ENCODE data around the gene ANKRD34C. TPM values are rescaled to one million over a fixed set of nuclear protein-coding genes. Genes with fewer than 3 reads are reported as not detected.

Gene ANKRD34C
- under 1 TPM in 3 of 9 donors, not detected in 6; 0.04 to 0.14 (median 0.11) TPM for total RNA-seq
- under 1 TPM; under 0.01 to 0.11 (median 0.08) TPM for polyA plus RNA-seq
- long read RNA-seq, donor 1 = 0 reads
- long read RNA-seq, donor 2 = 0 reads
- long read RNA-seq, donor 3 = 0 reads
- long read RNA-seq, donor 4 = 0 reads
- long read RNA-seq, donor 5 = 0 reads
- long read RNA-seq, donor 6 = 0 reads
- long read RNA-seq, donor 7 = 0 reads
- long read RNA-seq, donor 8 = 0 reads
- long read RNA-seq, donor 9 = 0 reads
- long read RNA-seq, donor 10 = 0 reads

DNA sequence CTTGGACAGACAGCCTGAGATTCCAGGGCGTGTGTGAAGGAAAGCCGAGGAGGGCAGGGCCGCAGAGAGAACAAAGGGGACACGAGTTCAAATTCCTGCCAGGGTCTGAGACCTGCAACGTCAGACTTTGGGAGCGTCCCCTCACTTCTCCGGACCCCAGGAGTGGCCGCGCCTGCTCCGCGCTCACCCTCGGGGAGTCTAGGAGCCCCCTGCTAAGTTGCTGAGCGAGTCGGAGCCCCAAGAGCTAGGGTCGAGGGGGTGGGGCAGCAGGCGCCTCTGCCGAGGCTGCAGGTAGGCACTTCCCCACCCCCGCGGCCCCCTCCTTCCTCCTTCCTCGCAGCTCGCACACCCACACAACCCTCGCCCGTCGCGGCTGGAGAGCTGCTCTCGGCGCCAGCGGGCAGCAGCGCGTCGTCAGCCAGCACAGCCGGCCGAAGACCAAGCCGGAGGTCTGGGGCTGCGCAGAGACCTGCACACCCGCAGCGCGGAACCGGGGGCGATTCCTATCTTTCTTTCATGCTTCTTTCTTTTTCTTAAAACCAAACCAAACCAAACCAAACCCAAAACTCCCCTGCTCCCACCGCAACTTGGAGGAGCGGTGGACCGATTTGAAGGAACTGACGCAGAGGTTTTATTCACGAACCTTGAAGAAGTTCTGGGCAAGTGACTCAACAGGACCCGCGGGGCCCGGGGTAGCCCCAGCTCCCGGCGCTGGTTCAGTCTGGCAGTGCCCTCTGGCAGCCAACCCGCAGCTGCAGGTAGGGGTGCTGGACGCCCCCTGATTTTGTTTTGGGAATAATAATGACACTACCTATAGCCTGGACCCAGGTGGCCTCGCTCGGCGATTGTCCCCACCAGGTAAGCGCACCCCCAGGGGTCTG lies at the start of gene ANKRD34C:
Gene ANKRD34C, plus strand, starts transcription at position 352 of the 881 bp plus-strand sequence. CDS start 10,563 bp downstream, outside the sequence.
- TF ChIP-seq POLR2A (IDR thresholded peaks at IDR 0.05) = no peak
- TF ChIP-seq CTCF (IDR thresholded peaks at IDR 0.05) = no peak
- Histone ChIP-seq H3K36me3 (replicated peaks in 1 of 2) (no peaks in the 10 kb centered on the region), H3K27me3 (peaks cover 31% of the 10 kb centered on the region), H3K4me3 (no peak within 1 kb of the TSS), H3K9me3 (replicated peaks in 1 of 3) (no peaks in the 10 kb centered on the region), H3K27ac (no peak within 1 kb of the TSS), H3K4me1 (replicated peaks in 1 of 2) (no peaks in the 10 kb centered on the region)
- 5 to 10% (median 7%) methylated on average over 21 to 56 of the region's 56 CpGs for WGBS, 4 donors
- intact Hi-C loops (cut with DNase I) = no loop called here
- no peak for DNase-seq

DNA sequence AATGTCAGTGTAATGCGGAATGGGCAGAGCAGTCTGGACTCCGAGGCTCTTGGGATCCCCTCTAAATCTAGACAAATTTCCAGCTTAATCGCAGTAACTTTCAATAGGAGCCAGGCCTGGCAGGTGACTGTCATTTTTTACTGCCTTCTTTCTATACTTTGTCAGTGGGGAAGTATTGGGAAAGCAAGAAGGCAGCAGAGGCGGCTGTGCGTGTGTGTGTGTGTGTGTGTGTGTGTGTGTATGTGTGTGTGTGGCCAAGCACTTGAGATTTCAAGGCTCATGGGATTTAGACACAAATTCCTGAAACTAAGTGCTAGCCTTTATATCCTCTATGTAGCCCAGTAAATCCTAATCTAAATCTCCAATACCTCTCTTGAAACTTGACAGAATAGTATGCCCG lies 49.3 kb upstream of the ANKRD34C start:
- intact Hi-C loops (cut with DNase I) = no loop called here
- Histone ChIP-seq H3K27me3 (no peaks in the 10 kb centered on the region), H3K4me1 (replicated peaks in 1 of 2) (no peaks in the 10 kb centered on the region), H3K27ac (no peak overlapping the region), H3K4me3 (no peak overlapping the region), H3K9me3 (replicated peaks in 1 of 3) (peaks cover 0 to 7% (median 0%) of the 10 kb centered on the region in 3 donors), H3K36me3 (replicated peaks in 1 of 2) (no peaks in the 10 kb centered on the region)
- DNase-seq = no peak
- WGBS, 4 donors = 63 to 75% (median 71%) methylated on average over 6 of the region's 6 CpGs
- no peak for TF ChIP-seq CTCF (IDR thresholded peaks at IDR 0.05)
- no peak for TF ChIP-seq POLR2A (IDR thresholded peaks at IDR 0.05)

DNA sequence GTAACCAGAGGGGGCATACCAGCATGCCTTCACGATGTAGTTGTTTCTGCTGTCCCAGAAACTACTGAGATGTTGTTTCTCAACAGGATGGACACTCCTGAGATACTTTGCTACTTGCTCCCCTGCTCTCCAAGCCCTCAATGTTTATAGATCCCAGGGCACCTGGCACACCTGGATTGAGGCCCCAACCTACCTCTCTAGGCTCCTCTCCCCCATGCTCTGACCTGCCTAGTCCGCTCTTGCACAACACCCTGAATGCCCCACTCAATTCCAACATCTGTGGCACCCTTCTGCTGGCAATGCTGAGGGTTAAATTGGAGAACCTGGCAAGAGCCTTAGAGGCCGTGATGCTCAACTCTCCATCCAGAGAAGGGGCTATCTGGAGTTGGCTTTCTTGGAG lies 42.5 kb upstream of the ANKRD34C start:
- WGBS, 4 donors = 61 to 73% (median 71%) methylated on average over 3 of the region's 3 CpGs
- DNase-seq = no peak

More for the DNA sequence above, 42.5 kb upstream of the ANKRD34C start:
- H3K4me1 ChIP-seq (replicated peaks in 1 of 2) = no peaks in the 10 kb centered on the region
- TF ChIP-seq CTCF (IDR thresholded peaks at IDR 0.05) (no peak), POLR2A (IDR thresholded peaks at IDR 0.05) (no peak)
- H3K27ac ChIP-seq = no peak overlapping the region
- H3K4me3 ChIP-seq = no peak overlapping the region
- no peaks in the 10 kb centered on the region for H3K9me3 ChIP-seq (replicated peaks in 1 of 3)
- no peaks in the 10 kb centered on the region for H3K36me3 ChIP-seq (replicated peaks in 1 of 2)
- no peaks in the 10 kb centered on the region for H3K27me3 ChIP-seq
- intact Hi-C loops (cut with DNase I) = no loop called here
